CD4-positive, alpha-beta T cell (primary cell): ENCODE measurements around the gene STK32C. TPM values are rescaled to one million over a fixed set of nuclear protein-coding genes. Genes with fewer than 3 reads are reported as not detected.

Experiments used
- ATAC-seq: fragments of 200-7000 bp; cut with Tn5 transposase; one replicate; pipeline ENCODE4 v1.10.0; 2022; ENCODE audit warnings: mild to moderate bottlenecking; ENCODE audit not compliant: poor library complexity
- CTCF ChIA-PET: fragments of 350-600 bp; sonication (Branson Sonifier 250); formaldehyde crosslinking; loops from one replicate; lab custom pipeline; 2021; ENCODE audit warnings: antibody characterized with exemption, inconsistent platforms; lab: Charles Lee
- POLR2A ChIA-PET: fragments of 350-600 bp; sonication (Branson Sonifier 250); formaldehyde crosslinking; loops from one replicate; lab custom pipeline; 2021; ENCODE audit warnings: antibody characterized with exemption, inconsistent platforms; lab: Charles Lee
- DNase-seq, 14 experiments: peaks; one replicate each; pipeline ENCODE4 v3.0.0-alpha.2; 2013 to 2020; ENCODE audit warnings: mixed read lengths in 2 of 14
- H3K27ac ChIP-seq, 2 donors: one replicate each; pipeline versions ENCODE4 v1.5.1 to v1.7.0; 2013; ENCODE audit warnings: low read length in 2 of 2, low read depth in 1 of 2, mild to moderate bottlenecking in 1 of 2
- H3K27me3 ChIP-seq, 2 experiments: 1 replicate in 1 of 2; 2 replicates in 1 of 2; pipeline versions ENCODE4 v1.6.1 to v1.7.0; 2013; ENCODE audit warnings: low read length in 2 of 2, control low read depth in 1 of 2, mild to moderate bottlenecking in 1 of 2, moderate library complexity in 1 of 2; ENCODE audit not compliant: insufficient read depth in 2 of 2, control insufficient read depth in 1 of 2
- H3K36me3 ChIP-seq: one replicate; pipeline ENCODE4 v1.6.1; 2013; ENCODE audit warnings: low read length, control low read depth; ENCODE audit not compliant: insufficient read depth
- H3K4me1 ChIP-seq: one replicate; pipeline ENCODE4 v1.6.1; 2013; ENCODE audit warnings: low read length, control low read depth; ENCODE audit not compliant: insufficient read depth
- H3K4me3 ChIP-seq: one replicate; pipeline ENCODE4 v1.5.1; 2013; ENCODE audit warnings: mild to moderate bottlenecking, low read length, moderate library complexity
- H3K9me3 ChIP-seq, 2 experiments: 1 replicate in 1 of 2; 2 replicates in 1 of 2; pipeline versions ENCODE4 v1.6.1 to v1.7.0; 2013; ENCODE audit warnings: low read length in 2 of 2, mild to moderate bottlenecking in 2 of 2, control low read depth in 1 of 2, moderate library complexity in 1 of 2; ENCODE audit not compliant: control insufficient read depth in 1 of 2, insufficient read depth in 1 of 2
- H3K27ac Mint-ChIP-seq: one replicate; pipeline ENCODE4 v1.8.0; 2020; ENCODE audit warnings: mixed read lengths
- H3K27me3 Mint-ChIP-seq: one replicate; pipeline ENCODE4 v1.8.0; 2021; ENCODE audit warnings: mixed read lengths
- H3K36me3 Mint-ChIP-seq: one replicate; pipeline ENCODE4 v1.8.0; 2021; ENCODE audit warnings: low read depth, mixed read lengths
- H3K4me1 Mint-ChIP-seq: one replicate; pipeline ENCODE4 v1.8.0; 2021; ENCODE audit warnings: low read depth, mixed read lengths
- H3K4me3 Mint-ChIP-seq: one replicate; pipeline ENCODE4 v1.8.0; 2020; ENCODE audit warnings: mild to moderate bottlenecking, mixed read lengths
- H3K9me3 Mint-ChIP-seq: one replicate; pipeline ENCODE4 v1.8.0; 2020; ENCODE audit warnings: mixed read lengths
- CTCF ChIP-seq: fragments of 200-600 bp; IDR thresholded peaks from one replicate; pipeline ENCODE4 v1.8.0; 2022; ENCODE audit warnings: antibody characterized with exemption, mild to moderate bottlenecking
- intact Hi-C, 2 experiments: fragments of 100-400 bp; cut with DNase I in 1 of 2; cut with micrococcal nuclease in 1 of 2; formaldehyde crosslinking; loops; one replicate each; pipeline versions ENCODE4 v1.15.1 to v1.9.0; 2023 to 2025; cut with DNase I, micrococcal nuclease
- total RNA-seq, 174 experiments: library from RNA in 2 of 174; stranded (reverse) in 2 of 174; gene quantifications; one replicate each; pipeline ENCODE4 v1.2.3 and lab custom pipeline; 2021 to 2026

Gene STK32C
- total RNA-seq, 2 experiments from 2014 or later: 4.9 to 5.2 TPM

- Histone ChIP-seq H3K9me3 (peaks cover 0 to 14% of the 10 kb centered on the region in 2 experiments), H3K27me3 (no peaks in the 10 kb centered on the region), H3K4me1 (no peaks in the 10 kb centered on the region), H3K27ac (no peak overlapping the region), H3K4me3 (no peak overlapping the region), H3K36me3 (peaks cover 3% of the 10 kb centered on the region)
- H3K36me3 Mint-ChIP-seq: peaks cover 26% of the 10 kb centered on the region
- H3K27ac Mint-ChIP-seq: no peak overlapping the region
- ChIA-PET CTCF (no interaction called here), POLR2A (no interaction called here)
- no peak overlapping the region for H3K4me3 Mint-ChIP-seq
- H3K9me3 Mint-ChIP-seq: peaks cover 10% of the 10 kb centered on the region
- no peak for DNase-seq
- no peak for ATAC-seq
- no peaks in the 10 kb centered on the region for H3K4me1 Mint-ChIP-seq
- intact Hi-C loops: no loop called here
- no peak for TF ChIP-seq CTCF
- no peaks in the 10 kb centered on the region for H3K27me3 Mint-ChIP-seq
Observed at GRCh38 chr10:132209978-132210530, 97.7 kb downstream of the STK32C start.

GRCh38 chr10:132209130-132209529, 98.6 kb downstream of the STK32C start:
- Histone ChIP-seq H3K4me1 (no peaks in the 10 kb centered on the region), H3K9me3 (peaks cover 0 to 14% of the 10 kb centered on the region in 2 experiments), H3K36me3 (peaks cover 3% of the 10 kb centered on the region), H3K27ac (no peak overlapping the region), H3K27me3 (no peaks in the 10 kb centered on the region), H3K4me3 (no peak overlapping the region)
- intact Hi-C loops: no loop called here
- Mint-ChIP-seq H3K9me3 (peaks cover 4% of the 10 kb centered on the region), H3K4me1 (no peaks in the 10 kb centered on the region), H3K27me3 (no peaks in the 10 kb centered on the region), H3K36me3 (peaks cover 17% of the 10 kb centered on the region), H3K27ac (no peak overlapping the region), H3K4me3 (no peak overlapping the region)
- POLR2A ChIA-PET: no interaction called here
- no peak for TF ChIP-seq CTCF
- DNase-seq (no peak), ATAC-seq (no peak)
- CTCF ChIA-PET: no interaction called here

GRCh38 chr10:132208462-132209050, 99.2 kb downstream of the STK32C start:
- no peaks in the 10 kb centered on the region for H3K27me3 Mint-ChIP-seq
- POLR2A ChIA-PET: no interaction called here
- DNase-seq: no peak

More at GRCh38 chr10:132208462-132209050, 99.2 kb downstream of the STK32C start:
- no peak for TF ChIP-seq CTCF
- Histone ChIP-seq H3K27me3 (no peaks in the 10 kb centered on the region), H3K4me3 (no peak overlapping the region), H3K4me1 (no peaks in the 10 kb centered on the region), H3K36me3 (peaks cover 3% of the 10 kb centered on the region), H3K27ac (no peak overlapping the region), H3K9me3 (peaks cover 0 to 14% of the 10 kb centered on the region in 2 experiments)
- intact Hi-C loops: no loop called here
- Mint-ChIP-seq H3K4me3 (no peak overlapping the region), H3K27ac (no peak overlapping the region), H3K36me3 (peaks cover 11% of the 10 kb centered on the region), H3K9me3 (peaks cover 2% of the 10 kb centered on the region), H3K4me1 (no peaks in the 10 kb centered on the region)
- CTCF ChIA-PET: no interaction called here
- ATAC-seq: no peak
